Neural progenitor cell (in vitro differentiated cells): Measurements from ENCODE around the gene TBRG4.

ENCODE experiments used
- CTCF ChIP-seq: fragments of 200-600 bp; sonication (generic); IDR thresholded peaks from 2 replicates; pipeline ENCODE4 v1.5.1; 2017; ENCODE audit warnings: antibody characterized with exemption, mild to moderate bottlenecking
- EZH2 ChIP-seq: fragments of 200-600 bp; sonication (generic); IDR thresholded peaks from 2 replicates; pipeline ENCODE4 v1.6.1; 2017; ENCODE audit warnings: antibody characterized with exemption, mild to moderate bottlenecking, moderate library complexity

GRCh38 chr7:45153233-45153632 is 41.7 kb upstream of the TBRG4 start:
- no peak for TF ChIP-seq CTCF
- no peak for TF ChIP-seq EZH2
